T-helper 2 cell treated with Interferon-gamma antibody and Interleukin-4, amounts not matched to agents 5 μg/mL and 100 μg/mL, for 36 hours (primary cell): ENCODE data around the gene APOL4.
"Not testable (repeated sequence)": the region's sequence is repeated elsewhere in the genome, so short reads cannot be mapped to it uniquely, and the experiment has no call there.

Source experiments
- DNase-seq: peaks from one replicate; pipeline ENCODE4 v3.0.0; 2021; ENCODE audit warnings: low spot score
- H3K27ac Mint-ChIP-seq: one replicate; pipeline ENCODE4 v1.8.0; 2021; ENCODE audit warnings: mild to moderate bottlenecking, mixed read lengths
- H3K27me3 Mint-ChIP-seq: one replicate; pipeline ENCODE4 v1.8.0; 2021; ENCODE audit warnings: low read depth, mixed read lengths
- H3K36me3 Mint-ChIP-seq: one replicate; pipeline ENCODE4 v1.8.0; 2021; ENCODE audit warnings: low read depth, mixed read lengths
- H3K4me1 Mint-ChIP-seq: one replicate; pipeline ENCODE4 v1.8.0; 2021; ENCODE audit warnings: low read depth, mixed read lengths
- H3K4me3 Mint-ChIP-seq: one replicate; pipeline ENCODE4 v1.8.0; 2022; ENCODE audit warnings: mild to moderate bottlenecking, moderate library complexity, mixed read lengths
- H3K9me3 Mint-ChIP-seq: one replicate; pipeline ENCODE4 v1.8.0; 2021; ENCODE audit warnings: mixed read lengths

Gene APOL4

GRCh38 chr22:36180038-36180880, 21.4 kb downstream of the APOL4 start:
- peaks cover 2% of the 10 kb centered on the region for H3K27me3 Mint-ChIP-seq
- H3K9me3 Mint-ChIP-seq = no peaks in the 10 kb centered on the region
- H3K4me1 Mint-ChIP-seq = peaks cover 2% of the 10 kb centered on the region
- no peak overlapping the region for H3K4me3 Mint-ChIP-seq
- no peaks in the 10 kb centered on the region for H3K36me3 Mint-ChIP-seq
- H3K27ac Mint-ChIP-seq = no peak overlapping the region
- peak; percentile 62 for DNase-seq

- Mint-ChIP-seq H3K36me3 (no peaks in the 10 kb centered on the region), H3K4me1 (peaks cover 2% of the 10 kb centered on the region), H3K9me3 (no peaks in the 10 kb centered on the region), H3K27ac (no peak overlapping the region), H3K4me3 (no peak overlapping the region), H3K27me3 (peaks cover 2% of the 10 kb centered on the region)
- no peak for DNase-seq
Measured at GRCh38 chr22:36177160-36177559, 24.4 kb downstream of the APOL4 start.

GRCh38 chr22:36175892-36176291, 25.7 kb downstream of the APOL4 start:
- Mint-ChIP-seq H3K27ac (no peak overlapping the region), H3K27me3 (peaks cover 5% of the 10 kb centered on the region), H3K36me3 (no peaks in the 10 kb centered on the region), H3K9me3 (no peaks in the 10 kb centered on the region), H3K4me3 (no peak overlapping the region), H3K4me1 (peaks cover 2% of the 10 kb centered on the region)
- DNase-seq = no peak

GRCh38 chr22:36171941-36172340, 29.7 kb downstream of the APOL4 start:
- no peak overlapping the region for H3K27ac Mint-ChIP-seq
- H3K27me3 Mint-ChIP-seq = peaks cover 14% of the 10 kb centered on the region
- peaks cover 11% of the 10 kb centered on the region for H3K9me3 Mint-ChIP-seq
- no peak overlapping the region for H3K4me3 Mint-ChIP-seq
- H3K4me1 Mint-ChIP-seq = peaks cover 9% of the 10 kb centered on the region
- H3K36me3 Mint-ChIP-seq = peaks cover 5% of the 10 kb centered on the region
- no peak for DNase-seq

- DNase-seq = peak; percentile 22
- H3K4me1 Mint-ChIP-seq = peaks cover 45% of the 10 kb centered on the region
Measured at GRCh38 chr22:36166518-36167220, 34.9 kb downstream of the APOL4 start.

GRCh38 chr22:36166086-36166485, 35.5 kb downstream of the APOL4 start:
- DNase-seq = no peak
- Mint-ChIP-seq H3K27me3 (peaks cover 9% of the 10 kb centered on the region), H3K9me3 (peaks cover 11% of the 10 kb centered on the region), H3K4me1 (peaks cover 51% of the 10 kb centered on the region), H3K36me3 (peaks cover 5% of the 10 kb centered on the region), H3K4me3 (no peak overlapping the region), H3K27ac (no peak overlapping the region)

More at GRCh38 chr22:36166518-36167220, 34.9 kb downstream of the APOL4 start:
- Mint-ChIP-seq H3K36me3 (peaks cover 5% of the 10 kb centered on the region), H3K27ac (peak overlapping the region; percentile 66), H3K9me3 (peaks cover 11% of the 10 kb centered on the region), H3K27me3 (peaks cover 9% of the 10 kb centered on the region), H3K4me3 (peak overlapping the region; percentile 33)

GRCh38 chr22:36165141-36165540, 36.5 kb downstream of the APOL4 start:
- H3K27ac Mint-ChIP-seq = no peak overlapping the region
- peaks cover 56% of the 10 kb centered on the region for H3K4me1 Mint-ChIP-seq

GRCh38 chr22:36164621-36165020, 37.0 kb downstream of the APOL4 start:
- Mint-ChIP-seq H3K27ac (no peak overlapping the region), H3K9me3 (peaks cover 11% of the 10 kb centered on the region), H3K4me3 (no peak overlapping the region), H3K27me3 (peaks cover 2% of the 10 kb centered on the region), H3K4me1 (peaks cover 58% of the 10 kb centered on the region), H3K36me3 (peaks cover 7% of the 10 kb centered on the region)
- no peak for DNase-seq

More at GRCh38 chr22:36165141-36165540, 36.5 kb downstream of the APOL4 start:
- Mint-ChIP-seq H3K27me3 (peaks cover 6% of the 10 kb centered on the region), H3K36me3 (peaks cover 5% of the 10 kb centered on the region), H3K4me3 (no peak overlapping the region), H3K9me3 (peaks cover 11% of the 10 kb centered on the region)
- no peak for DNase-seq

- no peak overlapping the region for H3K27ac Mint-ChIP-seq
- H3K4me1 Mint-ChIP-seq = peaks cover 68% of the 10 kb centered on the region
- no peak for DNase-seq
- H3K27me3 Mint-ChIP-seq = no peaks in the 10 kb centered on the region
- peaks cover 4% of the 10 kb centered on the region for H3K9me3 Mint-ChIP-seq
- H3K36me3 Mint-ChIP-seq = peaks cover 11% of the 10 kb centered on the region
- no peak overlapping the region for H3K4me3 Mint-ChIP-seq
Measured at GRCh38 chr22:36163497-36163896, 38.1 kb downstream of the APOL4 start.

GRCh38 chr22:36162127-36163034, 39.2 kb downstream of the APOL4 start:
- Mint-ChIP-seq H3K4me1 (peaks cover 70% of the 10 kb centered on the region), H3K27me3 (no peaks in the 10 kb centered on the region), H3K4me3 (peak overlapping the region; percentile 93), H3K27ac (peak overlapping the region; percentile 89), H3K9me3 (no peaks in the 10 kb centered on the region), H3K36me3 (peaks cover 16% of the 10 kb centered on the region)
- DNase-seq = no peak

- Mint-ChIP-seq H3K4me3 (peak overlapping the region; percentile 93), H3K27ac (peak overlapping the region; percentile 89), H3K4me1 (peaks cover 72% of the 10 kb centered on the region), H3K36me3 (peaks cover 22% of the 10 kb centered on the region)
- not testable (repeated sequence) for H3K27me3 Mint-ChIP-seq, H3K9me3 Mint-ChIP-seq, DNase-seq
Measured at GRCh38 chr22:36161793-36162126, 39.8 kb downstream of the APOL4 start.

- Mint-ChIP-seq H3K4me1 (peaks cover 70% of the 10 kb centered on the region), H3K36me3 (peaks cover 31% of the 10 kb centered on the region), H3K27ac (peak within 1 kb of the TSS; percentile 89), H3K27me3 (no peaks in the 10 kb centered on the region), H3K9me3 (no peaks in the 10 kb centered on the region), H3K4me3 (peak within 1 kb of the TSS; percentile 93)
- DNase-seq = peak; percentile 40
Measured at GRCh38 chr22:36160499-36160942, 41.1 kb downstream of the APOL4 start, which contains the start of gene APOL3. TSS of gene APOL3 (minus strand) at chr22:36160755. CDS start at chr22:36149055, 11,700 bp downstream.
